SH-SY5Y (cell line): ENCODE measurements around the gene BMAL2.

Experiments used
- GATA2 ChIP-seq: IDR thresholded peaks from 2 replicates; pipeline ENCODE4 v1.6.1; 2011; ENCODE audit warnings: mild to moderate bottlenecking, low read depth, low read length
- GATA3 ChIP-seq: IDR thresholded peaks from 2 replicates; pipeline ENCODE4 v1.6.1; 2011; ENCODE audit warnings: low read depth, mild to moderate bottlenecking, low read length, moderate library complexity

DNA sequence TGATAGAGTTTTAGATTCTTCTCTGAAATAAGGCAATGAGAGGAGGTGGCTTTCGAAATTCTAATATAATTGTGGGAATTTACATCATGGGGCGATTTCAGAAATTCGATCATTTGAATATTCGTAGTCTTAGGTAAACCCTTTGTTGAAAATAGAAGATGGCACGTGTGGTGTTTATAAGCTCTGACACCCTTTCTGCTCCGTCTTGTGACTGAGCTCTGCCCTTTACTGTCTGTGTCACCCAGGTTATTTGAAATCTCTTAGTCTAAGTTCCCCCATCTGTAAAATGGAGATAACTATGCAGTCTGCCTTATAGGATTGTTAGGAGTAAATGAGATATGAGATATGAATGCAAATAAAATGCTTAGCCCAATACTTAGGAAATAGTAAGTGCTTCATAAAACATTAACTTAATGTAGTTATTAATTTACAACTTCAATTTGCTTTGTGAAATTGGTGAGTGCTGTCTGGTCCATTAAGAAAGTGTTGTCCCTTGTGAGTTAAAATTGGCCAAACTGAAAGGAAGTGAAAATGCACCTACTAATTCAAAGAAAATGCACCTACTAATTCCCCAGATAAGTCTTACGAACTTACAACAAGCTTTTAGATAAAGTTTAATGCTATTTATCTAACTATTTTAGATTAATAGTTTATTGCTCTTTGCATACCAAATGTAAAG is 1.5 kb downstream of the BMAL2 start:
- TF ChIP-seq GATA2, result no peak
- TF ChIP-seq GATA3, result no peak
